Bladder microvascular endothelial cell (primary cell): Measurements from ENCODE around the gene CD300A. TPM values are rescaled to one million over a fixed set of nuclear protein-coding genes. Genes with fewer than 3 reads are reported as not detected.

Experiments used
- total RNA-seq: library from RNA; depleted of rRNA; stranded (reverse); fragments of >200 nt; gene quantifications from 2 replicates; pipeline ENCODE4 v1.2.3, GENCODE V29; 2014

CD300A gene
- not detected in 2 replicates for total RNA-seq

DNA sequence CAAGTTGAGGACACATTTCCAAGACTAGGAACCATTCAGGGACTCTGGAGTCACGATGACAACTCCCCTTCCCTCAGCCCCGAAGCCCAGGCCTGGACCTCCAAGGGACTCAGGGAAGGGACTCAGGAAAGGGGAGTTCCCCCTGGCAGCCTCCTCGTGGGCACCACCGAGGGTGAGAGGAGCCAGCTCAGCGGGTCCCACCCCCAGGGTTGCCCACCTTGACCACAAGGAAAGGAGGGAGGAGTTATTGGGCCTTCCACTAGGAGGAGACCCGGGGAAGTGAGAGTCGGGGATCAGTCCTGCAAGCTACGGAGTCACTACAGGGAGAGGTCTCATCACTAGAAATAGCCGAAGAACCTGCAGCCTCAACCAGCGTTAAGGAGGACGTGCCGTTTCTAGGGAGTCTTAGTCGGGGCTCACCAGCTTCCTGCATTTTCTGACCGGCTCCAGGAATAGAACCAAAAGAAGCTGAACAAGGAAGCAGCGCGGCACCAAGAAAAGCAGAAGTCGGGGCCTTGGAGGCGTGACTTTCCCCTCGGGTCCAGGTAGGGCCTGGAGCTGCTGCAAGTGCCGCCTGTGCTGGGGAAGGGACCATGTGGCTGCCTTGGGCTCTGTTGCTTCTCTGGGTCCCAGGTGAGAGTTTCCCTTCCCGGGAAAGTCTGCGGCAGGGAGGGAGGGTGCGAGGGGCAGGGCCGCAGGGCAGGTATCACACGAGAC is at the start of gene CD300A:
CD300A (plus strand) TSS at position 524 of the 717 bp plus-strand sequence; CDS start at position 594, 70 bp downstream.

DNA sequence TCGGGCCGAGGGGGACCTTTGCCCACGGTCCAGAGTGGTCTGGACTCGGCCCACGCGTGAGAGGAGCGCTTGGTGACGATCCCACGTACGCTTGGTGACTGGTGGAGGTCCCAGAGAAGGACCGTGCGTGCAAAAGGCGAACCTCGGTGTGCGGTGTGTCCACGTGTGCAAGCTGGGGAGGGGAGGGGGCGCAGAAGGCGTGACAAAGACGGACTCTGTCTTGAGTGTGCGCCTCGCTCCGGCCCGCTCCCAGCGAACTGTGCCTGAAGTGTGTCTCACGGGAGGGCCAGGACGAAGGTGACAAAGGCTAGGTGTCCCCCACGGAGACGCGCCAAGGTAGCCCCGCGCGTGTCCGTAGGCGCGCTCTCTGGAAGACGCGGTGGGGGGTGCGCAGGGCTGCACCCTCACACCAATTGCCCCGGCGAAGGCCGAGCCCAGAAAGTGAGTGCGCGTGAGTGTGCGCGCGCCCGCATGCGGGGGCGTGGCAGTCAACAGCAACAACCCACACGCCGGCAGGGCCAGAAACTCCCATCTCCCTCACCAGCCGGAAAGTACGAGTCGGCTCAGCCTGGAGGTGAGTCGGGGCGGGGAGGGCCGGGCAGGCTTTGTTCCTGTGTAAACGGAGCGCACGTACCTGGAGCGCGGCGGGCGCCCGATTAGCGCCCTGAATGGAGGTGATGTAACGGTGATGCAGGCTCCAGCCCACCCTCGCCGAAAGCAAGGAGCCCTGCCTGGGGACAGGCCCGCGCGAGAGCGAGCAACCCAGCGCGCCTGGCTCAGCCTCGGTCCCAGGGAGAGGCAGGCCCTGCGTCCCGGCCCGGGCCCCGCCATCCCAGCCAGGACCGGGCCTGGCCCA is 34.6 kb upstream of the CD300A start, which contains the start of gene GPRC5C:
GPRC5C (plus strand) TSS at position 521 of the 856 bp plus-strand sequence. CDS start 7,689 bp downstream, outside the sequence.

DNA sequence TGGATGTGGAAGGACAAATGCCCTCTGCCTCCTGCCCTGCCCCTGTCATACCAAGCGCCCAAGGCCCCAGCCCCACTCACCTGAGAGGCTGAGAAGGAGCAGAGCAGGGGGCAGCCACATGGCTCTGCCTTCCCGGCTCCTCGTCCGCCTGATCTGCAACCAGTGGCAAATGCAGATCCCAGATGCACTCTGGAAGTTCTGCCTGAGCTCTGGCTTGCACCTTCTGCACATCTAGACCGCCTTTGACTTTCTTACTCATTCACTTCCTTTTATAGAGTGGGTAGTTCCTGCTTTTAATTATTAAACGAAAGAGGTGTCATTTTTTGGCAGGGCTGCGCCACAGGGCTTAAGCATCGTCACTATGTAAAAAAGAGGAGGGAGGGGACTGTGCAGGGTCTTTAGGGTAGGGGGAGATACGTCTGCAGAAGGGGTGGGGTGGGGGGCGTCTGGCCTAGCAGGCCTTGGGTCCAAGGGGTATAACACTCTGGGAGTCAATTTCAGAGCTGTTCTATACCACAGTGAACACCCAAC is 64.9 kb downstream of the CD300A start, which contains the start of gene CD300LB:
CD300LB (minus strand) TSS at position 245 of the 531 bp plus-strand sequence; CDS start at position 120, 125 bp downstream.

Other genes starting within 250 kb of the CD300A start
- not detected in 2 replicates for gene DNAI2, start 192.4 kb upstream of the CD300A start, total RNA-seq
- 5.0 and 11.3 TPM in 2 replicates for gene KIF19, start 140.4 kb upstream of the CD300A start, total RNA-seq
- gene BTBD17, start 104.8 kb upstream of the CD300A start, total RNA-seq: under 0.01 TPM in 1 of 2 replicates, not detected in the other
- gene GPR142, start 99.1 kb upstream of the CD300A start, total RNA-seq: 0.16 and 0.19 TPM in 2 replicates
- 0.19 and 0.49 TPM in 2 replicates for gene GPRC5C, start 34.5 kb upstream of the CD300A start, total RNA-seq
- not detected in 2 replicates for gene CD300LB, start 64.8 kb downstream of the CD300A start, total RNA-seq
- not detected in 2 replicates for gene CD300C, start 79.5 kb downstream of the CD300A start, total RNA-seq
- gene CD300H, start 100.9 kb downstream of the CD300A start, total RNA-seq: not detected in 2 replicates
- gene CD300LD, start 125.6 kb downstream of the CD300A start, total RNA-seq: not detected in 2 replicates
- not detected in 2 replicates for gene CD300E, start 157.1 kb downstream of the CD300A start, total RNA-seq
- gene CD300LF, start 246.3 kb downstream of the CD300A start, total RNA-seq: not detected in 2 replicates